SK-N-SH (cell line): ENCODE results near the gene MLLT3. TPM values are rescaled to one million over a fixed set of nuclear protein-coding genes. Genes with fewer than 3 reads are reported as not detected.
A peak's percentile ranks its signal among the peaks of the same experiment; 100 is the strongest.

ENCODE experiments used
- CTCF ChIA-PET: fragments of 300-600, 350-600 bp; formaldehyde crosslinking; extraction: SDS; loops from one replicate; lab custom pipeline; 2021; lab: Yijun Ruan, JAX
- POLR2A ChIA-PET: fragments of 350-600 bp; sonication (Branson Sonifier 250); formaldehyde crosslinking; extraction: SDS; loops from one replicate; lab custom pipeline; 2020; ENCODE audit warnings: antibody characterized with exemption, inconsistent platforms; lab: Yijun Ruan, JAX
- DNase-seq: peaks from one replicate; pipeline ENCODE4 v3.0.0; 2012
- H2AFZ ChIP-seq: fragments of 200-600 bp; sonication (generic); 2 replicates; pipeline ENCODE4 v1.8.1; 2016; ENCODE audit warnings: antibody characterized with exemption, mild to moderate bottlenecking, low read depth
- H3F3A ChIP-seq: fragments of 200-600 bp; sonication (generic); replicated peaks from 2 replicates; pipeline ENCODE3; 2016; ENCODE audit warnings: antibody characterized with exemption, mild to moderate bottlenecking; ENCODE audit not compliant: insufficient read depth
- H3K27ac ChIP-seq, 2 experiments: fragments of 200-500 bp in 1 of 2; fragments of 200-600 bp in 1 of 2; sonication (Bioruptor generic) in 1 of 2; sonication (generic), shearing (Covaris generic) in 1 of 2; 2 replicates each; pipeline versions ENCODE4 v1.5.1 to v1.6.1; 2014 to 2016; ENCODE audit warnings: low read depth in 2 of 2, inconsistent platforms in 1 of 2, low read length in 1 of 2, mild to moderate bottlenecking in 1 of 2, mixed read lengths in 1 of 2
- H3K27me3 ChIP-seq: fragments of 200-600 bp; sonication (generic), shearing (Covaris generic); 2 replicates; pipeline ENCODE4 v1.6.1; 2016; ENCODE audit warnings: mixed run types; ENCODE audit not compliant: insufficient read depth
- H3K36me3 ChIP-seq, 2 experiments: fragments of 200-500 bp in 1 of 2; fragments of 200-600 bp in 1 of 2; sonication (Bioruptor generic) in 1 of 2; sonication (generic) in 1 of 2; replicated peaks in 1 of 2; 2 replicates each; pipeline versions ENCODE3 to v1.5.1; 2014 to 2016; ENCODE audit warnings: low read length in 1 of 2, mild to moderate bottlenecking in 1 of 2; ENCODE audit not compliant: insufficient read depth in 2 of 2, control insufficient read depth in 1 of 2
- H3K4me1 ChIP-seq, 2 experiments: fragments of 200-500 bp in 1 of 2; fragments of 200-600 bp in 1 of 2; sonication (Bioruptor generic) in 1 of 2; sonication (generic), shearing (Covaris generic) in 1 of 2; 2 replicates each; pipeline versions ENCODE4 v1.5.1 to v1.6.1; 2014 to 2016; ENCODE audit warnings: low read depth in 1 of 2, low read length in 1 of 2, mixed run types in 1 of 2; ENCODE audit not compliant: insufficient read depth in 2 of 2, control insufficient read depth in 1 of 2
- H3K4me2 ChIP-seq: fragments of 200-600 bp; sonication (generic), shearing (Covaris generic); 2 replicates; pipeline ENCODE4 v1.6.1; 2017; ENCODE audit warnings: mixed run types
- H3K4me3 ChIP-seq, 2 experiments: fragments of 200-500 bp in 1 of 2; fragments of 200-600 bp in 1 of 2; sonication (Bioruptor generic) in 1 of 2; sonication (generic), shearing (Covaris generic) in 1 of 2; 2 replicates each; pipeline versions ENCODE4 v1.5.1 to v1.8.1; 2014 to 2016; ENCODE audit warnings: low read depth in 2 of 2, inconsistent platforms in 1 of 2, low read length in 1 of 2, mild to moderate bottlenecking in 1 of 2, mixed read lengths in 1 of 2, moderate library complexity in 1 of 2
- H3K79me2 ChIP-seq: fragments of 200-600 bp; sonication (generic); 2 replicates; pipeline ENCODE4 v1.8.1; 2017; ENCODE audit warnings: mild to moderate bottlenecking; ENCODE audit not compliant: insufficient read depth
- H3K9ac ChIP-seq: fragments of 200-600 bp; sonication (generic); 2 replicates; pipeline ENCODE4 v1.6.1; 2017; ENCODE audit warnings: mixed run types
- H3K9me2 ChIP-seq: fragments of 200-600 bp; sonication (generic); 2 replicates; pipeline ENCODE4 v1.6.1; 2017; ENCODE audit warnings: mixed run types
- H3K9me3 ChIP-seq: fragments of 200-600 bp; sonication (generic); 2 replicates; pipeline ENCODE4 v1.6.1; 2017; ENCODE audit warnings: mixed run types, mild to moderate bottlenecking, moderate library complexity
- H4K20me1 ChIP-seq: fragments of 200-600 bp; sonication (generic); 2 replicates; pipeline ENCODE4 v1.6.1; 2017; ENCODE audit warnings: mild to moderate bottlenecking, mixed run types; ENCODE audit not compliant: insufficient read depth
- CHD2 ChIP-seq: fragments of 150-350 bp; IDR thresholded peaks from 2 replicates; pipeline ENCODE4 v1.6.1; 2018; ENCODE audit warnings: low read length; ENCODE audit not compliant: partially characterized antibody
- CTCF ChIP-seq: fragments of 200-600 bp; sonication (generic); IDR thresholded peaks from 2 replicates; pipeline ENCODE4 v1.6.1; 2017; ENCODE audit warnings: antibody characterized with exemption, mild to moderate bottlenecking, moderate library complexity
- EZH2phosphoT487 ChIP-seq: fragments of 200-600 bp; sonication (generic); IDR thresholded peaks from 2 replicates; pipeline ENCODE4 v1.6.1; 2017; ENCODE audit warnings: low read depth, mixed run types, mild to moderate bottlenecking, antibody characterized with exemption, moderate library complexity, borderline replicate concordance
- FOXJ3 ChIP-seq: sonication (generic); formaldehyde crosslinking; IDR thresholded peaks from 2 replicates; pipeline ENCODE4 v1.5.1; 2020; ENCODE audit warnings: mild to moderate bottlenecking, missing genetic modification reagents
- FOXM1 ChIP-seq: IDR thresholded peaks from 2 replicates; pipeline ENCODE4 v1.4.0; 2012; ENCODE audit warnings: low read depth, mild to moderate bottlenecking
- GABPA ChIP-seq: IDR thresholded peaks from 2 replicates; pipeline ENCODE4 v1.4.0; 2012; ENCODE audit warnings: low read depth, mild to moderate bottlenecking
- MAX ChIP-seq: IDR thresholded peaks from 2 replicates; pipeline ENCODE4 v1.4.0; 2012; ENCODE audit warnings: low read depth
- MEF2A ChIP-seq: IDR thresholded peaks from 2 replicates; pipeline ENCODE4 v1.4.0; 2012; ENCODE audit warnings: low read depth, borderline replicate concordance
- NFIC ChIP-seq: IDR thresholded peaks from 2 replicates; pipeline ENCODE4 v1.4.0; 2012; ENCODE audit warnings: borderline replicate concordance
- NRF1 ChIP-seq: IDR thresholded peaks from 2 replicates; pipeline ENCODE4 v1.6.1; 2012; ENCODE audit warnings: low read depth, mild to moderate bottlenecking, low read length
- POLR2AphosphoS5 ChIP-seq: IDR thresholded peaks from 2 replicates; pipeline ENCODE4 v1.6.1; 2012; ENCODE audit warnings: low read depth, low read length
- RAD21 ChIP-seq: IDR thresholded peaks from 2 replicates; pipeline ENCODE4 v1.6.1; 2012; ENCODE audit warnings: mild to moderate bottlenecking, low read length
- RCOR1 ChIP-seq: fragments of 150-350 bp; IDR thresholded peaks from 2 replicates; pipeline ENCODE4 v1.6.1; 2017; ENCODE audit warnings: antibody characterized with exemption, low read length
- RXRA ChIP-seq: IDR thresholded peaks from 2 replicates; pipeline ENCODE4 v1.4.0; 2012; ENCODE audit warnings: low read depth, mild to moderate bottlenecking, borderline replicate concordance
- SMC3 ChIP-seq: IDR thresholded peaks from 2 replicates; pipeline ENCODE4 v1.6.1; 2012; ENCODE audit warnings: low read depth, low read length, improper control_type of control experiment
- TCF12 ChIP-seq: IDR thresholded peaks from 2 replicates; pipeline ENCODE4 v1.4.0; 2012
- TEAD4 ChIP-seq: IDR thresholded peaks from 2 replicates; pipeline ENCODE4 v1.4.0; 2012; ENCODE audit warnings: mild to moderate bottlenecking, borderline replicate concordance; ENCODE audit not compliant: insufficient read depth
- USF1 ChIP-seq: IDR thresholded peaks from 2 replicates; pipeline ENCODE4 v1.4.0; 2012; ENCODE audit warnings: low read depth, borderline replicate concordance
- USF2 ChIP-seq: fragments of 150-350 bp; IDR thresholded peaks from 2 replicates; pipeline ENCODE4 v1.6.1; 2017; ENCODE audit warnings: antibody characterized with exemption, low read length, low read depth, borderline replicate concordance
- WGBS: methylation state at CpG from one replicate; pipeline ENCODE4 v1.1.6; 2017; ENCODE audit warnings: low lambda C conversion rate; 5-methylcytosine and 5-hydroxymethylcytosine counted together
- polyA plus RNA-seq, 3 experiments: library from polyadenylated mRNA; depleted of rRNA; stranded (reverse); fragments of >200 nt; gene quantifications; 2 replicates each; pipeline ENCODE4 v1.2.3, GENCODE V29; 2012

The MLLT3 gene
- polyA plus RNA-seq, 1 of the 3 experiments (the other 2 are of a cell fraction) = 3.9 TPM

GRCh38 chr9:20603524-20604268 is 18.6 kb downstream of the MLLT3 start:
- Histone ChIP-seq H3K36me3 (no peaks in the 10 kb centered on the region), H3K4me3 (no peak overlapping the region), H3K9me2 (no peaks in the 10 kb centered on the region), H3K27ac (no peak overlapping the region), H3K27me3 (no peaks in the 10 kb centered on the region), H2AFZ (no peak overlapping the region), H3K9ac (no peak overlapping the region), H3K79me2 (no peaks in the 10 kb centered on the region), H3K4me1 (peaks cover 4 to 7% of the 10 kb centered on the region in 2 experiments; a peak in 1 of 4 replicates), H3K9me3 (no peaks in the 10 kb centered on the region), H3F3A (no peaks in the 10 kb centered on the region), H3K4me2 (peak overlapping the region; percentile 49; the same call in 1 of the 2 replicates), H4K20me1 (no peaks in the 10 kb centered on the region)
- CTCF ChIA-PET = no interaction called here
- POLR2A ChIA-PET = no interaction called here
- no peak for DNase-seq
- TF ChIP-seq CHD2 (no peak), TEAD4 (no peak), GABPA (no peak), RXRA (no peak), USF1 (no peak), CTCF (no peak), NFIC (no peak), RAD21 (no peak), MEF2A (no peak), MAX (no peak), RCOR1 (no peak), USF2 (no peak), TCF12 (no peak), FOXJ3 (CRISPR knock-in tag) (no peak), FOXM1 (no peak), SMC3 (no peak), POLR2AphosphoS5 (no peak), EZH2phosphoT487 (no peak), NRF1 (no peak)
- WGBS = 76% methylated on average over 5 of the region's 5 CpGs
